A549 treated with Hydrocortisone at 1 μM for 4 hours (cell line): Measurements from ENCODE around the gene MGARP. TPM values are rescaled to one million over a fixed set of nuclear protein-coding genes. Genes with fewer than 3 reads are reported as not detected.

Experiments
- total RNA-seq: library from RNA; stranded (reverse); fragments of 200-300 nt; extraction: Qiagen RNA extraction; gene quantifications from 5 replicates; pipeline ENCODE4 v1.2.3, GENCODE V29; 2022

MGARP gene
- 0.48 to 0.95 TPM (median 0.83 TPM) in 5 replicates for total RNA-seq

GRCh38 chr4:139279760-139280620, at the start of gene MGARP:
TSS of gene MGARP (minus strand) at chr4:139280225. CDS start at chr4:139280158, 67 bp downstream.

GRCh38 chr4:139301821-139302611, 22.0 kb upstream of the MGARP start, which contains the start of gene NDUFC1:
TSS of gene NDUFC1 (minus strand) at chr4:139302477. CDS start at chr4:139295798, 6,679 bp downstream.

DNA sequence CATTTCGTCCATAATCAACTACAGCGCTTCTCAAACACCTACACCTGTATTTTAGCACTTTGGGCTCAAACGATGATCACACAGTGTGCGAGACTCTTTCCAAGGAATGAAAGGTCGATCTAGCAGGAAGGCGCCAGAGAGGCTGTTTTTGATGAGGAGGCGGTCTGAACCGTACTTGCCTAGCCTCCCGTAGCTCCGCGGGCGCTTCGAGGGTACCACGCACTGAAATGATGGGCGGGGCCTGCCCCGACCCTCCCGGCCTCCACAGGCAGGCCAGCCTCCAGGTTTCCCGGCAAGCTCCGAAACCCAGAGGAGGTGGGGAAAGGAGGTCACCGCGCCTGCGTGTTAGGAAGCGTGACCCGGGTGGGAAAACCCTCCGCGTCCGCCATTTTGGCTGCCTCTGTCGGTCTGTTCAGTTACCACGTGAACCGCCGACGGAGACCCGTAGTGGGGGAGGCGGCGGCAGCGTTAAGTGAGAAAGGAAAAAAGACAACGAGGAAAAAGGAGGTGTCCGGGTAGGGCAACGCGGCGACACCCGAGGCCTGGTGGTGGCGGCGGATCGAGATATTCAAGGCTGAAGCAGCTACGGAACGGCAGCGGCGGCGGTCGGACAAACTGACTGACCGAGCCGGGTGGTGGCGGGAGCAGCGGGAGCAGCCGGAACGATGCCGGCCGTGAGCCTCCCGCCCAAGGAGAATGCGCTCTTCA, 21.2 kb upstream of the MGARP start, which contains the start of gene NAA15:
TSS of gene NAA15 (plus strand) at position 393 of the 708 bp plus-strand sequence. CDS start at position 666, 273 bp downstream.

Other genes with a start within 250 kb of the MGARP start
- gene ELF2, start 103.0 kb downstream of the MGARP start, total RNA-seq, result 11.5 to 14.8 TPM (median 11.6 TPM) in 5 replicates
- 18.9 to 38.5 TPM (median 26.9 TPM) in 5 replicates for gene NAA15, start 21.3 kb upstream of the MGARP start, total RNA-seq
- gene NDUFC1, start 22.3 kb upstream of the MGARP start, total RNA-seq, result 68.1 to 84.9 TPM (median 76.1 TPM) in 5 replicates
- 1.7 to 3.2 TPM (median 2.3 TPM) in 5 replicates for gene RAB33B, start 173.9 kb upstream of the MGARP start, total RNA-seq